GM21390 (cell line): Measurements from ENCODE around the gene SIRPA.
"Not testable (repeated sequence)": the region's sequence is repeated elsewhere in the genome, so short reads cannot be mapped to it uniquely, and the experiment has no call there.

ENCODE experiments used
- ATAC-seq: cut with Tn5 transposase; IDR thresholded peaks from one replicate; pipeline ENCODE4 v1.9.1; 2021; ENCODE audit not compliant: unreplicated experiment

The SIRPA gene

DNA sequence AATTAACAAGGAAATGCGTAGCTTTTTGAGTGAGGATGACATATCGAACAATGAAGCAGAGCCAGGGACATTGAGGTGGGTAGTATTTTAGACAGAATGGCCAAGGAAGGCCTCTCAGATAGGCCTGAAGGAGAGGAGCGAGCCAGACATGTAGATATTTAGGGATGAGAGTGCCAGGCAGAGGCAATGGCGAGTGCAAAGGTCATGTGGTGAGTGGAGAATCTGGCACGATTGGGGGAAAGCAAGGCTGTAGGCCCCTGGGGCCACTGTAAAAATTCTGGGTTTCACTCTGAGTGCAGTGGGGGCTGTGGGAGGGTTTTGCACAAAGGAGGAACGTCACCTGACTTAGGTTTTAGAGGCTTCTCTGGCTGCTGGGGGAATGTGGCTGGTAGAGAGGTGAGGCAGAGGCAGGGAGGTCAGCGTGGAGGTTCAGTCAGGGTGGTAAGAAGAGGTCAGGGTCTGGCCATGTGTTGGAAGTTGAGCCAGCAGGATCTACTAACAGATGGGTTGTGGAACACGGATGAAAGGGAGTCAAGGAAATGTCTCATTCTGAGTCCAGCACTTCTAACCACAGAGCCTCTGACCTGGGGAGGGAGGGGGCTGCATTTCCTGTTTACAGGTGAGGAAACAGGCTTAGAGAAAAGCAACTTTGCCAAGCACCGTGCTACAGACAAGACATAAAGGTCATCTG, 11.3 kb downstream of the SIRPA start:
- no peak for ATAC-seq

DNA sequence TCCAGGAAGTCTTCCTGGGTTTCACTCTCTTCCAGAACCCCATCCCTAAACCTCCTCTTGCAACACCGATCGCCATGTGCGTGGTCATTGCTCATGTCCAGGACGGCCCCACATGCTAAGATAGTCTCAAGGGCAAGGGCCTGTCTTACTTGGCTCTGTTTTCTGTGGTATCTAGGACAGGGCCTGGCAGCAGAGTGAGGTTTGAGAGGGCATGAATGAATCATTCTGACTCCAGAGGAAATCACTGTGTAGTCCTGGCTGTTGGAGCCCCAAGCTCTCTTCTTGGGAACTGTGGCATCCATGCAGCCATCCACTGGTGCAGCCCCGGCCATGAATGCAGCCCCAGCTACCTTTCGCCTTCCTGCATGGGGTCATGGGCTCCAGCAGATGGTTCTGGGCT, 12.4 kb downstream of the SIRPA start:
- no peak for ATAC-seq

DNA sequence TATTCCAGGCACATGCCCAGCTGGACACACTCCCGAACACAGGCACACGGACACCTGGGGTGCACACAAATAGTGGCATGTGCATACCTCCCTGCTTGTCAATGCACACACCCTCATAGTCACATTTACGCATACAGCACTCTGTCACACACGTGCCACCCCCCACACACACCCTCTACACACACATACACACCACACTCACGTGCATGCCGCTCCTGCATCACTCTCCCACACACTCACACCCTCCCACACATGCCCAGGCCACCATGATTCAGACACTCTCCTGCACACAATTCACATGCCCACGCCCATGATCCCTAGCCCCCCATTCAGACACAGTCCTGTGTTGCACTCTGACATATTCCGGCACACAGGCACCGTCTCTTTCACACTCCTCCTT, 13.0 kb downstream of the SIRPA start:
- no peak for ATAC-seq

DNA sequence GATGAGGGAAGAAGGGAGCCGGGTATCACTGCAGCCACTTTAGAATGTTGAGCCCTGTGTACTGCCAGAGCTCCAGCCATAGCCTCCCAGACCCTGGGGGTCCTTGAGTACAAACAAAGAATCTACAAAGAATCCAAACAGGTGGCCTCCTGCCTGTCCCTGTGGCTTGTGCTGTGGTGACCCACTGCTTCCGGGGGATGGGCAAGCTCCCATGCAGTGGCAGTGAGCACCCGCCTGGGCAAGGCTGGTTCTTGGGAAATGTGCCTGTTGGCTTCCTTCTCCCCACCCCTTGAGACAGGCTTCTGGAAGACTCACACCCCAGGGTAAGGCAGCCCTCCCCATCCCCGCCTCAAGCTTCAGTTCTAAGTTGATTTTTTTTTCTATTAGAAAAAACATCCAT, 13.9 kb downstream of the SIRPA start:
- ATAC-seq: no peak

DNA sequence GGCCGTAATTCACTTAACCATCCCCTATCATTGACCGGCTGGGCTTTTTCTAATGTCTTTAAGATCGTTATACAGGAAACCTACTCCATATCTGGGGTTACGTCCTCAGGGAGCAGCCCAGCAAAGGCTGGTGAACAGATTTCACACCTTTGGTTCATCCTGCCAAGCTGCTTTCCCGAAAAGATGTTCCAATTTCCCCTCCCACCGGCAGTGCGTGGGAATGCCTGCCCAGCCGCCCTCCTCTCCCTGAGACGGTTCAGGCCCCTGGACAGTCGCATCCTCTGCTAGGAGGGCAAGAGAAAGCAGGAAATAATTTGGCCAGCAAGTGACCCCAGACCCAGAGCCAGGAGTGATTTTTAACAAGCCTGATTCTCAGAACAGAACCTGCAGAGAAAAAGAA, 16.3 kb downstream of the SIRPA start:
- no peak for ATAC-seq

DNA sequence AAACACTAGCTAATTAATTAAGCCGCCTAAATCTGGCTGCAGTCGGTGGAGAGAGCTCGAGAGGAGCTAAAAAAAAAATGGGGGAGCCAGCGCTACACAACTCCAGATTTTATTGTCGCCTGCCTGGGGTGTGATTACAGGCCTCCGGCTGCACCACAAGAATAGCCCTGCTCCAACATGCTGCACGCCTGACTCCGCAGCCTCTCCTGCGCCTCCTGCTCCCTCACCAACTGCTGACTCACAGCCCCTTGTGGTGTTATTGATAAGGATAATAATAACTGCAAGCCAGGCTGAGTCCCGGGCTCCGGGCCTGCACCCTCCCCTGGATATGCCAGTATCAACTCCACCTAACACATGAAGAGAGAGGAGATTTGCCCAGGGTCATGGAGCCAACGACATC, 16.8 kb downstream of the SIRPA start:
- ATAC-seq: no peak

DNA sequence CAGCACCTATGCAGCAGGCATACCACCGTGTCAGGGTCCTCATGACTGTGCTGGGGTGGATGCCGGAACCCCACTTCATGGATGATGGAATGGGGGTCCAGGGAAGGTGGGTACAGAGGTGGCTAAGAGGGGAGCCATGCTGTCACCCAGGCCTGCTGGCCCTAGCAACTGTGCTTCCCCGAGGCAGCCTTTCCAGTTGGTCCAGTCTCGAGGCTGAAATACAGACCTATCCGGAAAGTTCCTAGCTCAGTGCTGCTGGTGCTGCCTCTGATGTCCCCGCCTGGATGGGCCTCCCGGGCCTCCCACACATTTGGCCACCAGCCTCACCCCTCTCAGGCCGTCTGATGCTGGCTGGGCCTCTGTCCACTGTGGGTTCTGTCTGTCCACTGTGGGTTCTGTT, 17.4 kb downstream of the SIRPA start:
- ATAC-seq: no peak

DNA sequence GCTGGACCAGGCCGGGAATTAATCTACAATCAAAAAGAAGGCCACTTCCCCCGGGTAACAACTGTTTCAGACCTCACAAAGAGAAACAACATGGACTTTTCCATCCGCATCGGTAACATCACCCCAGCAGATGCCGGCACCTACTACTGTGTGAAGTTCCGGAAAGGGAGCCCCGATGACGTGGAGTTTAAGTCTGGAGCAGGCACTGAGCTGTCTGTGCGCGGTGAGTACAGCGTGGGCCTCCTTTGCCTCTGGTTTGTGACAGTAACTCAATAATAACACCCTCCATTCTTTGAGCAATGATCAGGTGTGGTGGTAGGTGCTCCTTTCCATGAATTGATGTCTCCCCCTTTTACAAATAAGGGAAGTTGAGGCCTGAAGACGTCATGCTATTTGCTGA, 20.0 kb downstream of the SIRPA start:
- not testable (repeated sequence) for ATAC-seq

DNA sequence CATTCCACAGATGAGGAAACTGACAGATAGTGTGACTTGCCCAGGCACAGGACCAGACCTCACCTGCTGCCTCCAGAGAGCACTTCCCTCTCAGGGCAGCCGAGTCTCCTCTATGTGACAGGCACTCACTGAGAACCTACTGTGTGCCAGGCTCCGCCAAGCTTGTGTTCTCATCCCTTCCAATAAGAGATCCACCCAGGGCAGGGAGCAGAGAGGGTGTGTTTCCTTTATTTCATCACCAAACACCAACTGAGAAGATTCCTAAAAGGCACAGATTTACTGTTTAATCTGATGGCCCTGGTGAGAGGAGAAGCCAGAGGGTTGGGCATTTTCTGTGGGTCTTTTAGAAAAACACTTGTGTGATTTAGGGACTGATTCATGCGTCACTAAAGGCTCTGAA, 20.5 kb downstream of the SIRPA start:
- no peak for ATAC-seq

DNA sequence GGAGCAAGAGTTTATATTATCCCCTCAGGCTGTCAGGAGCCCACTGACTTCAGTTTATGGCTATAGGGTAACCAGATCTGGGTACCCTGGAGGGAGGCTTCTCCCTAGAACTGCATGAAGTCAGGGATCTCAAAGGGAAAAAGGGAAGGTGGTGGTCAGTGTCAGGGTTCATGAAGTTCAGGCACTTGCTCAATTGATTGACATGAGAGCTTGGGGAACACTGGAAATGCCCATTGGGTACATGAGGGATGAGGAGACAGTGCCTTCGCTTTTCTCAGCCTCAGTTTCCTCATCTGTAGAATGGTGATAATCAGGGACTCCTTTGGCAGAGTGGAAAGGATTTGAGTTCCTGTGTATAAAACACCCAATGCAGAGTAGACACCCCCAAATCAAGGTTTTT, 22.6 kb downstream of the SIRPA start:
- no peak for ATAC-seq

DNA sequence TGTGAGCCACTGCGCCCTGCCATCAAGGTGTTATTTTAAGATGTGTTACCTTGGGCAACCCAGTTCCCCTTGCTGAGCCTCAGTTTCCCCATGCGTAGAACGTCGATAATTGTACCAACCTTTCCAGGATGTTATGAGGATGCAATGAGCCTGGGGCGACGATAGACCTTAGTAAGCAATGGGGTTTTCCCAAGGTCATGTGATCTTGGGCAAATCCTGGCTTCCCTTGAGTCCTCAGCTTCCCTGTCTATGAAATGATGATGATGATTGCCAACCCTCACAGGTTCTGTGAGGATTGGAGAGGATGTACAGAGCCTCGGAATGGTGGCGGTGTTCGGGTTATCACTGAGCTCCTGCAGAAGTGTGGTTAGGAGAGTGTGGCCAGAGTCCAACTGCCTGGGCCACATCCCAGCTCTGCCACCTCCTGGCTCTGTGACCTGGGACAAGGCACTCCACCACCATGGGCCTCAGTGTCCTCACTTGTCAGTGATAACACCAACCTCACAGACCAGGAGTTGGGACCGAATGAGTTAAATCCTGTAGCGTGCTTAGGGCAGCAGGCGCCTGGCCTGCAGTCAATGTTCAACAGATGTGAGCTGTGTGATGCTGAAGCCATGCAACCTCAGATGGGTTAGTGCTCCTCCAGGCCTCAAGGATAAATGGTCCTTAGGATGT, 23.4 kb downstream of the SIRPA start:
- ATAC-seq: no peak

DNA sequence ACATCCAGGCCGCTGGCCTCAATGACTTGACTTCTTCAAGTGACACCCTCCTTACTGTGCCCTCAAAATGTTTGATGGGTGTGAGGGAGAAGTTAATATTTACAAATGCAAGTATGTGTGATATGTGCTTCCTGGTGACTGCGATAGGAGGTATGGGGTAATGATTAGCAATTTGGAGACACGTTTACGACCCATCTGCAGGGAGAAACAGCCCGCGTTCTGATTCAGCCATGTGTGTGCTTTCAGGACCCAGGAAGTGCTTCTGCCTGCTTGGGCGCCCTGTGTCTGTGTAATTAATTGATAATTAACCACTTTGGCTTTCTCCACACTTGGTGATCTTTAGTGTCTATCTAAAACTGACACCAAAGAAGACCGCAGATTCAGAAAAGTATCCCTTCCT, 25.0 kb downstream of the SIRPA start:
- ATAC-seq: no peak

DNA sequence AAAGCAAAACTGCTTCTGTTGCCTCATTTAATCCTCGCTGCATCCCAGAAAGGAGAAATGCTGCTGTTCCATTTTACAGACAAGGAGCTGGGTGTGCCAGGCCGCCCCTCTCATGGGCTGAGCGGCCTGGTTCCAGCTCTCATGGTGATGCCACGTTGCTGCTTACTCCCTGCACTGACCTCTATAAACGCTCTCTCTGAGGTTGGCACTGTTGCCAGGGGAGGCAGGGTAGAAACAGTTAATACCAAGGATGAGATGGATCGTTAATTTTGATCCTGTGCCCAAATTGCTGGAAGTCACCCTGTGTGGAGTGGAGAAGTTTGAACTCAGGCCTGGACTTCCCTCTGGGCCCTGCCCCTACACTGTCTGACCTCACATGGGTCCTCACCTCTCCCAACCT, 25.6 kb downstream of the SIRPA start:
- no peak for ATAC-seq

DNA sequence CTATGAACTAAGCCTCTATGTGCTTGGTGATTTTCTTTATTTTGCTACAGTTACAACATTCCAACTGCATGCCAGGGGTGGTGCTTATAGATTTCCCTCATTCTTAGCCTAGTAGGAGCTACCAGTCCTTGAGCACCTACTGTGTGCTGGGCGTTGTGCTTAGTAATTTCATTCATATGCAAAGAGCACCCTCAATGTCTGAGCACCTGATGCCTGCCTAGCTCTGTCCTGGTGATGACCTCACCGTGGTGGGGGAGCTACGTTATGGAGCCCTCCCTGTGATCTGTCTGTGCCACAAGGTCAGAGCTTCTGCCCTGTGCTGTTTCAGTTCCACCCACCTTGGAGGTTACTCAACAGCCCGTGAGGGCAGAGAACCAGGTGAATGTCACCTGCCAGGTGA, 26.8 kb downstream of the SIRPA start:
- not testable (repeated sequence) for ATAC-seq

DNA sequence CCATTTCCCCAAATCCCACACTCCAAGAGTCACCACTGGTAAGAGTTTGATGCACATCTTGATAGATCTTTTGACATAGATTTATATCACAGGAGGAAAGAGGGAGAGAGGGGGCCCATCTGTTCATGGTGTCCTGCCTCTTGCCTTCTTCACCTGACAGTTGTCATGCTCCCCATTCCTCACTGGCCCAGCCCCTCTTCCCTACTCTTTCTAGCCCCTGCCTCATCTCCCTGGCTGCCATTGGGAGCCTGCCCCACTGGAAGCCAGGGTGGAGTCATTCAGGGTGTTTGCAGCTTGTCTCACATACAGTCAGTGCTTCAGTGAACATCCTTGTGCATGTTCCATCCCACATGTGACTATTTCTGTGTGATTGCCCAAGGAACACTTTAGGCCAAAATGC, 27.6 kb downstream of the SIRPA start:
- no peak for ATAC-seq

DNA sequence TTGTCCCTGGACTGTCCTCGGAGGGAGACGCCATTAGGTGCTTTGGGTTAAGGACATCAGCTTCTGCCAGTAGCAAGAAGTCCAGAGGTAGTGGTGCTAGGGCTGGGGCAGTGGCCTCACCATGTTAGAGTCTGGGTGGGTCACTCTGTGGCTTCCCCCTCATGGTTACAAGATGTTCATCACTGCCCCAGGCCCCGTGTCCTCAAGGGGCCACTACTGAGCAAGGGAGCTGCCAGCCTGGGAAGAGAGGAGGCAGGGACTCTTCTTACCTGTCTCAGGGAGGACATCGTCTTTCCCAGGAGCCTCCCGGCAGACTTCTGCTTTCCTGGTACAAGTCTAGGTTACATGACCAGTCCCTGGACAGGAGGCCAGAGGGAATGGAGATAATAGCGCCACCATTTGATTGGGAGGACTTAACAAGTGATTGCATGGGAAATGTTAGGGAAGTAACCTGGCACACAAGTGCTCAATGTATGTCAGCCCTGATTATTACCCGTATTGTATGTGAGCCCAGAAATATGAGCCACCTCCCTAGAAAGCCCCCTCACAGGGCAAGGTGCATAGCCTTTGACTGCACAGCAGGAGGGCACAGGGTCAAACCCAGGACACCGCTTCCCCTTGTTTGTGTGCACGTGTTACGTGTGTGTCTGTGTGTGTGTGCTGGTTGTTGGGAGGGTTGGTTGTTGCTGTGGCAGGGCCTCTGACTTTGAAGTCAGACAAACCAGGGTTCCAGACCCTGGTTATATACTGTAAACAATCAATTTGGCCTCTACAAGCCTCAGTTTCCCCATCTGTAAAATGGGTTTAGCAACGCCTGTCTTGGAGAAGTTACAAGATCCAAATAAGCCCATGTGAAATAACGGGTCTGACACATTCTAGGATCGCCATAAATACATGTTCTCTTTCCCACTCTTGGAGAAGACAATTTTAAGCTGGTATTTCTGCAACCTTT, 30.0 kb downstream of the SIRPA start:
- ATAC-seq: no peak

DNA sequence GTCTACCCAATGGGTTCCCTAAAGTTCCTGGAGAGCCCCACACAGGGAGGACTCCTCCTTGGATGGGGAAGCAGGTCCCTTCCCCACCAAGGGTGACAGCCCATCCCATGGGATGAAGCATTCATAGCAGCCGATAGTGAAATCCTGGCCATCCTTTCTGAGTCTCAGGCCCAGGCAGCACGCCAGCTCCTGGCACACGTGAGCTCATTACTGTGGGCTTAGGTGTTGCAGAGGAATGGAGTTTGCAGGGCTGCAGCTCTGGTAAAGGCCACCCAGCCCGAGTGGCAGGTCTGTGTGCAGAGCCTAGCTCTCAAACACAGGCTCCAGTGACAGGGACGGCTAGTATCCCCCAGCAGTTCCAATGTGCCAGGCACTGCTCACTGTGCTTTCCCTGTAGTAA, 31.0 kb downstream of the SIRPA start:
- ATAC-seq: no peak

DNA sequence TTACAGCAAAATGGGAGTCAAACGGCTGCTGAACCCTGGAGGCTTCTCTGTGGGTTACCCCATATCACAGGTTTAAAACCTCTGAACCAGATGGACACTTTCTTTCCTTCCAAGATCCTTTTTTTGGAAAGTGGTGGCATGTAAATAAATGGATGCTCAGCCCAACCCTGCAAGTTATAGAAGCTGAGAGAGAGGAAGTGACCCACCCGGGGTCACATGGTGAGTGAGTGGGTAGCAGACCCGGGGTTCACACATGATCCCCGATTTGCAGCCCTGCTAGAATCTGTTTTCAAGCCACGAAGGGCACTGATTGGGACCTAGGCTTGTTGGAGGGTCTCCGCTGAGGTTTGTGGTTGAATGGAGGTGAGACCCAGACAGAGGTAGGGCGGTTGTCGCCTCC, 32.0 kb downstream of the SIRPA start:
- no peak for ATAC-seq

DNA sequence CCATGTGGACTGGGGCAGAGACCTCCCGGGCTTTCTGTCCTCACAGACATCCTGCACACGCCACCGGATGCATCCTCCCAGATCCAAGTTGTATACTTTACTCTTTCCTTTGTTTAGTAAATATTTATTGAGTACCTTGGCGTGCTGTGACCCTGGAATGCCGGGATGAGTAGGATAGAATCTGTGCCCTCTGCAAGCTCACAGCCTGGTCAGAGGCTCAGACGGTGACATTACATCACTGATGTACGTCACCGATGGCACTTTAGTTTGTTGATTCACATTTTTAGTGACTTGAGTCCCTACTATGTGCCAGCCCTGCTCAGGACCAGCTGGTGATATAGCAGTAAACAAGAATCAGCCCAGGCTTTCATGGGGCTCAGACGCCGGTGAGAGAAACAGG, 32.9 kb downstream of the SIRPA start:
- ATAC-seq: no peak

DNA sequence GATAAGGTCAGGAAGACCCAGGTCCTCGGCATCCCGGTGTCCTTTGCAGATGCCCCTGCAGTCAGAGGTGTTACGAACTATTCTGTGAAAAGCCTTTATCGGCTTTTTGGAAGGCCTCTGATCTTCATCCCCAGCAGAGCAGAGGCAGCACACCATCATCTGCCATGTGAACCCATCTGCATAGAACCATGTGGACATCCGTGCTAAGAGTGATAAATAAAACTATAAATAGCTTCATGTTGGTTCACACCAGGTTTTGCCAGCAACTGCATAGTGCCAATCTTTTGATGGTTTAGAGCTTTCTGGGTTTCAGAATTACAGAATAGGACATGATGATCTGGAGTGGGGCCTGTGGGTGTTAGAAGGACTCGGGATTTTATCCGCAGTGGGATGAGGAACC, 33.6 kb downstream of the SIRPA start:
- ATAC-seq: no peak

DNA sequence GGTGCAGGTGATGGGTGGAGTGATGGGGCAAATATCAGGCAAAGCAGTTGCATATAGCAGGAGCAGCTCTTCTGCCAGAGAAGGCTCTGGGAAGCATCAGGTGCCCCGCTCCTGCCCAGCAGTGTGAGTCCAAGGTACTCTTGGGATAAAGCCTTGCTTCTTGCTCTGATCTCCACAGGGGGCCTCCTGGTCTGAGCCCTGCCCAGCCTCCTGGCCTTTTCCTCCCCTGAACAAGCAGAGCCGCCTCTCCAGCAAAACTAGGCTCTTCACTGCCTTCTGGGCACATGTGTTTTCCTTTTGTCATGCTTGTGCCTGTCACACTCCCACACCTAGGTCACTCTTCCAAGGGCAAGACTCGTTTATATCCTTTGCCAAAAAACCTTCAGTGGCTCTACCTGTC, 34.3 kb downstream of the SIRPA start:
- no peak for ATAC-seq

DNA sequence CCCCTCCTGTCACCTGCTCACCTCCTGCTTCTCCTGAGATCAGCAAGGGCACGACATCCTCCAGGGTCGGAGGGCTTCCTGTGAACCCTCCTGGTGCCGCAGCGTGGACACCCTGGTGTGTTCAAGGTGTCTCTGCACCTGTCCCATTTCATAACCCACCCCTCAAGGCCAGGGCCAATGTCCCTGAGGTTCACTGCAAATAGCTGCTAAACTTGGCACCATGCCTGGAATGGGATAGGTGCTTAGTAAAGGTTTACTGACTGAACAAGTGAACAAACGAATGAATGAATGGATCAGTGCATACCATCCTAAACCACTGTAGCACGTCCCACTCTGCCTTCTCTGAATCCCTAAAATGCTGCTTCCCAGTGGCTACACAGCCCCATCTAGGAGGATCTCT, 35.0 kb downstream of the SIRPA start:
- no peak for ATAC-seq
